Upper lobe of left lung (tissue), 4 donors: ENCODE measurements around the gene PRKAR2B.

Source experiments
- CTCF ChIP-seq, 6 experiments: fragments of 450-650 bp in 4 of 6; fragments of 200-600 bp in 2 of 6; sonication (generic) in 2 of 6; IDR thresholded peaks; one replicate each; pipeline ENCODE4 v1.5.1; 2016 to 2019; ENCODE audit warnings: antibody characterized with exemption in 6 of 6
- POLR2A ChIP-seq, 4 donors: fragments of 450-650 bp; IDR thresholded peaks; one replicate each; pipeline ENCODE4 v1.5.1; 2016 to 2017; ENCODE audit warnings: antibody characterized with exemption in 4 of 4, mild to moderate bottlenecking in 2 of 4

GRCh38 chr7:107090457-107090856 lies 46.0 kb downstream of the PRKAR2B start:
- TF ChIP-seq CTCF (IDR thresholded peaks at IDR 0.05) (no peak), POLR2A (IDR thresholded peaks at IDR 0.05) (no peak)
